Measurements from ENCODE around the gene XPNPEP1.

The XPNPEP1 gene

DNA sequence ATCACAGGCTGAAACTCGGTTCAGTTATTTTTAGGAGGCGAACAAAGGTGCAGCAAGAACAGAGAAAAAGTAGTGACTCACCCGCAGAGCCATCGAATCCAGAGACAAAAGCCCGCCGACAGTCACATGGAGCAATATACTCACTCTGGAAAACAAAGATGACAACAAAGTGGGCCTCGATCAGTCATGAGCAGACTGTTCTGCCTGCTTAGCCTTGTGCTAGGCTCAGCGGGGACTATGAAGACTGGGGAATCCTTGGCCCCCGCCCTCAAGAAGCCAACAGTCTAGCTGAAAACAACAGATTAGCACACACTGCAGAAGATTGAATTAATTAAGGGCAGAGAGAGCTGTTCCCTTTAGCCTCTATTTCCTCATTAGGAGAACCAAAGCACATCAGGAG lies 30.4 kb downstream of the XPNPEP1 start:
- no peak for DNase-seq (ENCODE audit: low spot score)

DNA sequence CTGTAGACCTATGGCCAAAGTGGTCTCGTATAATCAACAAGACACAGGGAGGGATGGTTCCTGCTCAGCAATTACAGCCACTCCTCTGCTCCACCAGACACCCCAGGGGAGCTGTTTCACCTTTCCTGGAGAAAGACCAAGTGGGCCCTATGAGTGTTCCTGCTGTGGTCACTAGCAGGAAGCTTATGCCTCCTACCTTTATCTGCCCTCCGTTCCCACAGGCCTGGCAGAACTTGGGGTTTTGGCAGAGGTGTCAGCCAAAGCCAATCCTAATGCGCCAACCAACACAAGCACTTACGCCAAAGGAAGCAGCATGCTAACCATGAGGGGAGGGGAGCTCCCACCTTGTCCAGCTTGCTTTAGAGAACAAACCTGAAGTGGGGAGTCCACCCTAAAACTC lies 31.2 kb downstream of the XPNPEP1 start:
- no peak for DNase-seq (ENCODE audit: low spot score)

DNA sequence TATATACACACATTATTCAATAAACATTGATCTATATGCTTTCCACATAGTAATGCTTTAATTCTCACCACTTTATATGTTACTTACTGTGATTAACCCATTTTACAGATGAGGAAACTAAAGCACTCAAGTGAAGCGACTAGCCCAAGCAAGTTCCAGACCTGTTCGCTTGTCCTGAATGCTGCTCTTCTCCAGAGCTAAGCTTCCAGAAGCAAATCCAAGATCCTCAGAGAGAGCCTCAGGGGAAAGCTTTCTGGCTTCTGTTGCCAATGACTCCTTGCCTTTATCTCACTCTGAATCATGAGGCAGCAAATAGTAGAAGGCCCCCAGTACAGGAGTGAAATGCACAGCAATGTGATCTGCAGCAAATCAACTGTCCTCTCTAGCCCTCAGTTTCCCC lies 32.2 kb downstream of the XPNPEP1 start:
- DNase-seq (ENCODE audit: low spot score), result no peak

DNA sequence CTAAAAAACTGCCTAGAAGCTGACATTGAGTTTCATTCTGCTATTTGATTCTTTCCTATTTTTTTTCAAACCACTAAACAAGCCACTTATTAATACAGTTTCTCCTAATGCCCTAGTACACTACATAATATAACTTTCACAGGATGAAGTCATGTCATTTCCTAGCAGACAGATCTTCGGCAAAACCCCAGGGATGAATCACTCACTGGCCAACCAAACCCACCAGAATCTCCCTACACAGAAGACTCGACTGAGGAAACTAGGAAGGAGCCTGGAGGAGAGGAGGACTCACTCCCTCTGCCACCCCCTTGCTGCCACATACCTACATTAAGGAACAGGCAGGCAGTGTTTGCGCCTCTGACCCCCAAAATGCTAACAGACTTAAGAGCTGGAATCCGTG lies 33.4 kb downstream of the XPNPEP1 start:
- DNase-seq (ENCODE audit: low spot score), result no peak

DNA sequence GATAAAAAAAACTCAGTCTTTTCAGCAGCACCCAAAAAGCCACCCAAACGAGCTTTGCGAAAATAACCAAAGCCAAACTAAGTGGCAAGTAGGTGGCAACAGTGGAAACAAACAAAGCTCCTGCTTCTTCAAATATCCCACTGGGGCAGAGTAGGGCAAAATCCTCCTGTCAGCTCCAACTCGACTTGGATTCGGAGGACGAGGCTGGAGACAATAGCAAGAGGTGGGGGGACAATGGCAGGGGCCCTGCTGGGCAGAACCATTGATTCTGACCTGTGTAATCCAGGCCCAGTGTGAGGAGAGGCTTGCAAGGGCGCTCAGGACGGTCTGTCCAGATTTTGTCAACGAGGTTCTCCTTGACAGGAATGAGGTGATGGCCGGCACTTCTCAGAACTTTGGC lies 35.5 kb downstream of the XPNPEP1 start:
- DNase-seq (ENCODE audit: low spot score), result no peak

DNA sequence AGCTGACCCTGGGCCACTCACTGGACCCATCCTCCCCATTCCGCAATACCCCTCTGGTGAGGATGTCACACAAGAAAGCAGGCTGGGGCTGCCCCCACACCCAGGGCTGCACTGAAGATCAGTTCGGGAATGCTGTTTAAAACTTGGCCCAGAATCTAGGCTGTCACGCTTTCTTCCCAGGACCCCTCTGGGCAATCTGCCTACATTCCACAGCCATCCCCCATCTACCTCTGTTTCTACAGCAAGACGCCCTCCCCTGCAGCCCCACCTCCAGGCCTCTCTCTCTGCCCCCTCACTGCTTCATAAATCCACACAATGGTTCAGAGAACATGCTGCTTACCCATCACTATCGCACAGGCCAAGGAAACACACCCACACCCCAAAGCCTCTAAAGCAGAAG lies 36.1 kb downstream of the XPNPEP1 start:
- no peak for DNase-seq (ENCODE audit: low spot score)

DNA sequence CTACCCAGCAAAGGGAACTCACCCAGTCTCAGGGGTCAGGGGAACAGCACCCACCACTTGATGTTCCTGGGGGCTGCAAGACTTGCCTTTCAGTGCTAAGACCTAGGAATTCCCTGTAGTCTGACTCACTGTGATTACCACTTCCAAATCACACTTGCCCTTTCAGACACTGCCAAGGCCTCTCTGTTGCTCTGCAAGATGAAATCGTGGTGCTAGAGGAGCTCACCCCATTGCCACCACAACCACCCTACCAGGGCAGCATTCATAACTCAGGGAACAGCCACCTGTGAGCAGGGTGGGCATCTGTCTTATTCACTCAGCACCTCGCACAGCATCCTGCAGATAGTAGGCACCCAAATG lies 36.5 kb downstream of the XPNPEP1 start:
- no peak for DNase-seq (ENCODE audit: low spot score)

DNA sequence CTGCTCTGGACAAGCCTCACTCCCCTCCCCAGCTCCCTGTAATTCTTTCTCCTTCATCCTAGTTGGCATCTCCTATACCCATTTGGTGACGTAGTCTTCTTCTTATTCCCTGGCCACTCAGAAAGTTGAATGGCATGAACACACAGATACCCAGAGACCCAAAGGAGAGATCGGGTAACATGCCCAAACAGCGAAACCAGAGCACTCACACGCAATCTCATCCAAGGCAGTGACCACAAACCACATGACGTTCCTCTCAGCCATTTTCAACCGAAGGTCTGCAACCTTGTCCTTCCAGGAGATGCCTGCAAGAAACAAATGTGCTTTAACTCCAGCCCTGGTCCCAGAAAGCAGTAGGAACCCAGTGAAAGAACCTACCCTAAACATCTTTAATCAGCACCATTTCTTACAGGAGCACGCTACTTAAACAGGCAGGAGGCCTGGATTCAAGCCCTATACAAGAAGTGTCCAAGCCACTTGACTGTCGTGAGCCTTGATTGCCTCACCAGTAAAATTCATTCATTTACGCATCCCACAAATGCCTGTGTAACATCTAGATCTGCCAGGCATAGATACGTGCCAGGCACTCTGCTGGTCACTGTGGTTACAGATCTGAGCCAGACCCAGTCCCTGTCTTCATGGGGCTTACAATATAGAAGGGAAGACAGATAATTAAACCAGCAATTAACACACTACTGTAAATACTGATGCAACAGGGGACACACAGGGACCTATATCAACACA lies 37.1 kb downstream of the XPNPEP1 start:
- no peak for DNase-seq (ENCODE audit: low spot score)

DNA sequence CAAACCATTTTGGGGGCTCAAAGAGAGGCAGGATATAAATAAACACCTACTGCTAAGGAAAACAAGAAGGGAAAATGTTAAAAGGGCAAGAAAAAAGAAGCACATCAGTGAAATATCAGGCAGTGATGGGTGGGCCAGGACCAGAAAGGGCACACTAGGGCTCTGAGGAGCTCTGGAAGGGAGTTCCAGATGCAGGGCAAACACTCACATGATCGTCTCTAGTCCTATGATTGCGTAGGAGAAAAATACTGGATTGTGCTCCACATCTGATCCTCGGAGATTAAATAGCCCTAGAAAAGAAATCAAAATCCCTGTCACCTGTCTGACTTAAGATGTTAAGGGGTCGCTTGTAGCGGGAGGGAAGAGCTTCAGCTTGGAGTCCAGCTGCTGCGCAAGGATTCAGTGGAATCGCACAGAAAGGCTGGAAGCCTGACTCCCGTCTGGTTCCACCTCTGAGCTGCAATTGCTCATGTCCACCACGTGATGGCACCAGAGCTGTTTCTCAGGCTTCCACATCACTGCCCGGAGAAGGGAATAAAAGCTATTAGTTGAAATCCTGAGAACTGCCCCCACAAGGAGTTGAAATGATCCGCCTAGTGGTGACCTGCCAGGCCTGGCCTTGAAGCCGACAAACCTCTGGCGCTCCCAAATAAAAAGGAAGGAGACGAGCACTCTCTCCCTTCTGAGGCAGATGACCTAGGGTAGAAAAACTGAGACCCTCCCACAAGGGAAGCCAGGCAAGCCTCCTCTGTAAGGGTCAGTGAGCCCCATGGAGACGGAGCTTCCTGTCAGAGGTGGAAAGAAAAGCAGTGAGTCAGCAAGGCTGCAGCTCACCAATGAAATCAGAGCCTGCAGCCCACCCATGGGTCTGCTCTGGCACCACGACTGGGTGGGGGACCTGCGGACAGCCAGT lies 39.2 kb downstream of the XPNPEP1 start:
- DNase-seq (ENCODE audit: low spot score), result peak; percentile 75

DNA sequence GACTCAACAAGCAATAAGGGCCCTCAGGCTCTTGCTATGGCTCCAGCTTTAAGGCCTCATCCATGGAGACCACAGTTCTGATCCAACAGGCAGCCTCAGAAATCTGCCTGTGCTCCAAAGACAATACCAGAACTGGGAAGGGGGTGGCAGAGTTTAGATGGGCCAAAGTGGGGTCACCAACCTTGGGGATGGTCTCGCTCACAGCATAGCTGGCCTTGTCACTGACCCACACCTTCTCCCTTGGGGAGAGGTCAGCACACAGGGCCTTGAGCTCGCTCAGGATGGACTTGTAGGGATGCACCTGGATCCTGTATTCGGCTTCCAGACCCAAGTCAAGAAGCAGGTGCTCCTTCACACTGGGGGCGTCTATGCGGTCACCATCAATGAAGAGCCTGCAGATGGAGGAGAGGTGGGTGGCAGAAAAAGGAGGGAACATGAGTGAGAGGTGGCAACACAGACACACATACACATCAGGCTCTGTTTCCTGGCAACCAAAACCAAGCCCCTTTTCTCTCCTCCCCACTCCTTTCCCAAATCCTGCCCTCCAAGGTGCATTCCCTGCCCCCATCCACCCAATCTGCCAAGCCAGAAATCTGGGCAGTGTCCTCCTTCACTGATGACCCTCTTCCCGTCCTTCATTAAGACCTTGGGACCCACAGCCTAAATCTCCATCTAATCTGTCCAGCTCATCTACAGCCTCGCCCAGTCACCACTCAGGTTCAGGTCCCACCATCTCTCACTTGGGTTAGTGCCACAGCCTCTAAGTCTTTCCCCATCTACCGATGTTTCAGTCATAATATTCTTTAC lies 40.9 kb downstream of the XPNPEP1 start:
- no peak for DNase-seq (ENCODE audit: low spot score)

DNA sequence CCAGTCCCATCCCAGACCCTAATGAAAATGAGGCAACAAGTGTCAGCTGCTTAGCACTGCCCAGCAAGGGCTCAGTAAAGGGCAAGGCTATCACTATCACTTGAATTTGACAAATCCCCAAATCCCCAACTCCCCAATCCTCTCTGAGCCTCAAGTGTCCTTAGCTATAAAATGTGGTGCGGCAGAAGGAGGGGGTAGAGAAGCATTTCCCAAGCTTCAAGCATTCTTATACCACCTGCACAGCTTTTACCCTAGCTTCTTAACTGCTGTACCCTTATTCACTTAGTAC lies 41.6 kb downstream of the XPNPEP1 start:
- DNase-seq (ENCODE audit: low spot score), result no peak

DNA sequence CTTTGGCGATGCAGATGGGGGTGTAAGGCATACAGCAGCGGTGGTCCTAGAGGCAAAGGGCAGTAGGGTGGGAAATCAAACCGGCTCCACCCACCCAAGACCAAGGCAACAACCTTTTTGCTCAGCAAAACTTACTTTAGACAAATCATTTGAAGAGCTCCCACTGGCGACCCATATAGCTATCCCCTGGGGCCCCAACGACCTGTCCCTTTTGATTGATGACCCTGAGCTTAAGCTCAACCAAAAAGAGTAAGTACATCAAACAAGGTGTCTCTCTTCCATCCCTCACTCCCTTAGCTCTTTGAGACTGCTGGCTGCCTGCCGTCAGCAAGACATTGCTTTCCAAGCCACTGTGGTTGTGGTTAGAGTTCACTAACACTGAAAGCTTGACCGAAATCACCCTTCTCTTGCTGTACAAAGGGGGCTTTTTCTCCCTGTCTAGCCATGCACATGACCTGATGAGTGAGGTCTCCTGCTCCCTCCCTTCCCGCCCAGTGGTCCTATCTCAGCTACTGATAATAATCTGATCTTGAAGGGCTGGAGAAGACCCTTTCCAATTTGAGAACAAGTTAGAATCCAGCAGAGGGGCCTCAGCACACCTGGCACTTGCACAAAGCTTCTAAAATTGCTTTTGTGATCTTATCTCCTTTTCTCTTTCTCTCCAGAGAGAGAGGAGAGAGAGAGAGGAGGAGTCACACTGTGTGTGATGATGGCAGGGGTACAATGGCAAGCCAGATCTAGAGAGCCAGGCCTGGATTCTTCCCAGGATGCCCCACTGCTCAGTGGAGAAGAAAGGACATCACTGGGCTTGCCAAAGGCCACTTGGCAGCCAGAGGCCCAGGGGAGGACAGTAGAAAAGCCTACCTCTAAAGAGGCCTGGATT lies 42.2 kb downstream of the XPNPEP1 start:
- no peak for DNase-seq (ENCODE audit: low spot score)

DNA sequence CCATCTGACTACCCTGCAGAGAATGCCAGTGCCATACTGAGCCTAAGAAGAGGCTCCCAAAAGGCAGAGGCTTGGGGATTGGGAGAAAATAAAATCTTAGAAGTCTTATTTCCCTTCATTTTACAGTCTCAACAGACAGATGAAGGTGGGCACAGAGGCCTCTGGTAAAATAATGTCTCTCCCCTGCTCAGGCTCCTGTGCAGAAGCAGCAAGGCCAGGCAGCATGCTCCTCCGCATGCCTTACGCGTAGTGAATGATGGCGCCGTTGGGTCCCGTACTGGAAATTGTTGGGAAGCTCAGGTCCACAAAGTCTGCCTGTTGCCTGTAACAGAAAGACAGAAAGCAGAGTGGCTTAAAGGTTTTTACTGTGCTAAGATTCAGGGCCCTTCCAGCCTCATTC lies 45.8 kb downstream of the XPNPEP1 start:
- DNase-seq (ENCODE audit: low spot score), result no peak

DNA sequence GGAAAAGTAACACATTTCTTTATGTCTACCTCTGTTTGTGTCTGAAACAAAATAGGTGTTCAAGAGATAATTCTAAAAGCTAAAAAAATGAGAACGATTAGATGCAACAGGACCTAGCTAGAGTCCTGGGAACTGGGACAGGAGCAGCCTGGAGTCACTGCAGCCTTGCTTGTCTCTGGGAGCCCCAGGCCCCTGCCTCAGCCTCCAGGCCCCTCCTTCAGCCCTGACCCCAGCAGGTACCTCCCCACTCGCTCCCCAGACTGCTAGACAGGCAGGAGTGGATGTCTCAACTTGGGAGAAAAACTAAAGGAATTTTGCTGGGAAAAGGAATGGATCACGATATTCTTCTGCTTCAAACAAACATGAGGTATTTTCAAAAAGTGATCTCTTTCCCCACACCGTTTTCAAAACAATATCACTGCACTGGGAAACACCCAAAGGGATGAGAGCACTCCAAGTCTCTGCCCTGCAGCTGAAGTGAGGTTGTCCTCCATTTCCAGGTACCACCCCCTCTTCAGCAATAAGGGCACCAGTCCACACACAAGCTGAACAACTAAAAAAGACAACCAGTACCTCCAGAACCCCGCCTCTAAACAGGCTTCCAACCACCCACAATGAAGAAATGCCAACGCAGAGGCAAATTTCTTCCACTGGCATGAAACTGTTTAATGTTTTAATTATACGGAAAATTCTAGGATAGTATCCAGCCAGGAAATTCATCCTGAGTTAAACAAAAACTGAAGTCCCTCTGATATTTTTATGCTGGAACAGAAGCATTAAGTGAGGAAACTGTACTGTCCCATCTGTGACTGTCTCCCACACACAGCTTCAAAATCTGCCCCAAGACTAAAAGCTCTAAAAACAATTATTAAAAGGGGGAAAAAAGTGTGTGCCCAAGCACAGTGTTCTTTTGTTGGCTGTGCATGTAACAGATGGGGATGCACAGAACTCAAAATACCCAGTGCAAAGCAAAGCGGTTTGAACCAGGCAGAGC lies 47.2 kb downstream of the XPNPEP1 start:
- no peak for DNase-seq (ENCODE audit: low spot score)

DNA sequence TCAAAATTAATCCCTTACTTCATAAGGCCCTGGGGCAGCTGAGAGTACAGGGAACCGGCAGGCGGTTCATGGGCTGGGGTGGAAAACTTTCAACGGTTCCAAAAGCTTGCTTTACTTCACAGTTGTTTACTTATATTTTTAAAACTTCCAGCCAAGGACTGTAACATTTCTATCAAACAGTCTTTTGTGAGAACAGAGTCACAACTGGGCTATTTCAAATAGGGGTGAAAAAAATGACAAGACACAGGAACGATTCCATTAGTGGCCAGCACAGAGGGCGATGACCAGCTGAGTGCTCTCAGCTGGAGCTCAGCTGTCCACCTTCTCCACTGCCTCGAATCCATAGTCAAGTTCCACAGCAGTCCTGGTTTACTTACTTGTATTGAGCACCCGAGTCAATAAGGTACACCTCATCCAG lies 48.2 kb downstream of the XPNPEP1 start:
- no peak for DNase-seq (ENCODE audit: low spot score)

DNA sequence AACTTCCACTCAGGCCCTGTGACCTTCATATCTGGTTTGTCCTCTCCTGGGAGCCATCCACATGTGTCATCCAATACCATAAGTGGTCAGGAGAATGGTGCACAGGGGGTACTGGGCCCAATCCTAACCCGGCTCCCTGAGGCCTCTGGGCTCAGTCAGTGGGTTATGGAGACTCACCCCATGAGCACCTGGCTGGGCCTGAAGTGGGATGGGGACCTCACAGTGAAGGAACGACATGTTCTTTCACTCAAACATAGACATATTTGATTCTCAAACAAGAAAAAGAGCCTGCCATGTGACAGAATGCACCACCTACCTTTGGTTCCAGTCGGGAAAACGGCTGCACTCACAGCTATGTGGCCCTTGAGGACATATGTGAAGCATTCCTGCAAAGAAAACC lies 51.8 kb downstream of the XPNPEP1 start:
- no peak for DNase-seq (ENCODE audit: low spot score)

DNA sequence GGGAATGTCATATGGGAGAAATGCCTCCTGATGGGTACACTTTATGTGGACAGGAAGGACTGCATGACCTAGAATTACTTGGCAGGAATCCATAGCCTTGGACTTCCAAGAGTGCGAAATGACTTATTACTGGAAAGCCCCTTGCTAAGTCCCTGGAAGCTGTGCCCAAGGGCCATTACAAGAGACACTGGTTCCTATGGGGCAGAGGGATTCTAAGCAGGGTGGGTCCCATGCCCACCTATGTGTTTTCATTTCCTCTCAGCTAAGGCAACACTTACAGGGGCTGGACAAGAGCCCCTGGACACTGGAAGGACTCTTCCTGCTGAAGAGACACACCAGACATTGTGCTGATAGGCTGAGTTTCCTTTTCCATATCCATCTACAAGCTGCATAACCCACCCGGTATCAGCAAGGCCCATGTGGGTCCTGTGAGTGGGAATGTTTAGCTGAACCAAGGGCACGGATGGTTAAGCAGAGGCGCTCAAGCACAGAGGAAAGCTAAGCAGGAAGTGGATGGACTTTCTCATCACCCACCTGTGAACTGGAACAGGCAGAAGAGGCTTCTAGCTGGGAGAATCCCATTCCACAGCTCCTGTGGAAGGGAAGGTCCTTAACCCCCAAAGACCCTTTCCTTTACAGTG lies 56.2 kb downstream of the XPNPEP1 start:
- DNase-seq (ENCODE audit: low spot score), result no peak

DNA sequence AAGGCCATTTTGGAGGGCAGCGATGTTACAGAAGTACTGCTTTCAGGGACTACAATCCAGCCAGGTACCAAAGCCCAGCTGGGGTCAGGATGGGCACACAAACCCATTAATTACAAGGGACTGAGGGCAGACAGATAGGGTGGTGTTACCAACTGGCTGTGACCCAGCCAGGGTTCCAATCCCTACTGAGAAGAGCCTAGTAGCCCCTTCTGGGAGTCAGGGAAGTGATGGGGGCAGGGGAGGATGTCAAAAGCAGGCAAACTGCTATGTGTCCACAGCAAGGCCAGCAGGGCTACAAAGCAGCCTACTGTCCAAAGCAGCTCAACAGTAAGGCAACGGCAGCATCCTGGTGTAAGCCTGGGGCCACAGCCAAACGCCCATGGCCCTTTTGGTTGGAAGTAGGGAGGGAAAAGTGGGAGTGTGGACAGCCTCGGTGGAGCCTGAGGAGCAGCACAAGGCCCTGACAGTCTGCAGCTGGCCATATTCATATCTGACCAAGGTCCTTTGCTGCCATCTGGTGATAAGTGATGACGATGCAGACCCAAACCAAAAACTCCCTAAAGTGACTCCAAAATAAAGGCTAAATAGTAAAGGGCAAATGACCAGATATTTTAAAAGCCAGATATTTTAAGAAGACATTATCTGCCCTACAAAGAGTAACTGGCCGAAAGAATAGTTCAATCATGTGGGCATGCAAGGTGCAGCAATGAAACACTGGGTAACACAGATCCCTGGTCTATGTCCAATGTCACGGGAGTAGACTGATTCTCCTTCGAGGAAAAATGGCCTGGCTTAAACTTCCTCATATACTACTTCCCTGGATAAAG lies 56.9 kb downstream of the XPNPEP1 start:
- peak; percentile 34 for DNase-seq (ENCODE audit: low spot score)

DNA sequence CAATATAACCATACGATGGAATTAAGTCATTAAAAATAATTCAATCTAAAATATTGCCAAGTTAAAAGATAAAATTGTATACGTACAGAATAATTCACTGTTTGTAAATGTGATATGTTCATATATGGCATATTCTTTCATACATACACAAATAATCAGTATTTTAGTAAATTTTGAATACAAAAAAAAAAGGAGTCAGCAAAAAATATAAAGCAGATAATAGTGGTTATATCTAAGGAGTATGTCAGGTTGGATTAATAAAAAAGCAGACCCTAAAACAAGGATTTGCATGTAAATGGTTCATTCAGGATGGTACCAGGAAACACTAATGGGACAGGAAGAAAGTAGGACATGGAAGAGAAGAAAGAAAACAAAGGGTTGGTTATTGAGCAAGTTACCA lies 59.5 kb downstream of the XPNPEP1 start:
- DNase-seq (ENCODE audit: low spot score), result no peak
